K562 (cell line): Measurements from ENCODE around the gene FRMD4B. TPM values are rescaled to one million over a fixed set of nuclear protein-coding genes. Genes with fewer than 3 reads are reported as not detected.

Experiments used
- ATAC-seq: fragments of 200-7000 bp; cut with Tn5 transposase; 3 replicates; pipeline ENCODE4 v1.9.1; 2020; ENCODE audit warnings: moderate library complexity
- BruUV-seq: library from RNA; stranded (reverse); fragments of 400-500 nt; replicated peaks from 2 replicates; lab custom pipeline; 2021; lab: Mats Ljungman, UMichigan
- CTCF ChIA-PET: fragments of 300-600 bp; formaldehyde crosslinking; extraction: SDS; loops from one replicate; lab custom pipeline; 2021; ENCODE audit warnings: low intra/inter-chr PET ratio; lab: Yijun Ruan, JAX
- POLR2A ChIA-PET: fragments of 300-600, 350-650 bp; sonication (Branson Sonifier 250); formaldehyde crosslinking; extraction: SDS; loops from one replicate; lab custom pipeline; 2021; ENCODE audit warnings: antibody characterized with exemption, inconsistent platforms; lab: Yijun Ruan, JAX
- DNase-seq, 4 experiments: peaks; one replicate each; pipeline versions ENCODE4 v3.0.0 to v3.0.0-alpha.2; 2011 to 2018; ENCODE audit warnings: low spot score in 3 of 4, mixed read lengths in 3 of 4; ENCODE audit errors: extremely low read depth in 1 of 4
- FAIRE-seq: peaks from 2 replicates; lab custom pipeline; 2011; peaks lifted over from hg19 to GRCh38; lab: Jason Lieb, UNC
- H2AFZ ChIP-seq: 2 replicates; pipeline ENCODE4 v1.6.0; 2011; ENCODE audit warnings: low read depth, low read length, control low read depth, inconsistent platforms
- H3K27ac ChIP-seq: fragments of 200-600 bp; 3 replicates; pipeline ENCODE4 v1.8.0; 2011; ENCODE audit warnings: low read depth, mild to moderate bottlenecking, control low read depth, inconsistent platforms, low read length, moderate library complexity, mixed read lengths; ENCODE audit errors: extremely low read depth
- H3K27me3 ChIP-seq, 2 experiments: fragments of 300-600 bp in 1 of 2; 2 replicates in 1 of 2; 3 replicates in 1 of 2; pipeline versions ENCODE4 v1.6.0 to v1.8.0; 2011; ENCODE audit warnings: inconsistent platforms in 2 of 2, low read length in 2 of 2, mild to moderate bottlenecking in 1 of 2, mixed read lengths in 1 of 2, moderate library complexity in 1 of 2; ENCODE audit not compliant: control insufficient read depth in 2 of 2, insufficient read depth in 2 of 2
- H3K36me3 ChIP-seq: fragments of 300-600 bp; 3 replicates; pipeline ENCODE4 v1.8.0; 2011; ENCODE audit warnings: mild to moderate bottlenecking, low read length, inconsistent platforms; ENCODE audit not compliant: control insufficient read depth, insufficient read depth
- H3K4me1 ChIP-seq, 2 experiments: fragments of 200-600 bp in 1 of 2; replicated peaks in 1 of 2; 2 replicates in 1 of 2; 3 replicates in 1 of 2; pipeline versions ENCODE4 v1.5.1 to v1.8.0; 2011; ENCODE audit warnings: inconsistent platforms in 2 of 2, low read length in 2 of 2, mild to moderate bottlenecking in 1 of 2, mixed read lengths in 1 of 2, moderate library complexity in 1 of 2; ENCODE audit not compliant: control insufficient read depth in 2 of 2, insufficient read depth in 2 of 2
- H3K4me2 ChIP-seq: 2 replicates; pipeline ENCODE4 v1.6.1; 2011; ENCODE audit warnings: low read length, control low read depth, inconsistent platforms, mixed read lengths; ENCODE audit not compliant: insufficient read depth
- H3K4me3 ChIP-seq: fragments of 200-600 bp; sonication (generic), shearing (Covaris generic); 2 replicates; pipeline ENCODE4 v1.5.1; 2016; ENCODE audit warnings: control low read depth, inconsistent platforms
- H3K79me2 ChIP-seq: fragments of 200-600 bp; 3 replicates; pipeline ENCODE4 v1.8.0; 2011; ENCODE audit warnings: low read length, inconsistent platforms; ENCODE audit not compliant: control insufficient read depth, insufficient read depth
- H3K9ac ChIP-seq, 2 experiments: 2 replicates each; pipeline versions ENCODE4 v1.6.0 to v1.6.1; 2011; ENCODE audit warnings: low read depth in 2 of 2, low read length in 2 of 2, control low read depth in 1 of 2, inconsistent platforms in 1 of 2, mild to moderate bottlenecking in 1 of 2, mixed read lengths in 1 of 2; ENCODE audit not compliant: insufficient read depth in 1 of 2
- H3K9me1 ChIP-seq: one replicate; pipeline ENCODE4 v1.6.0; 2011; ENCODE audit warnings: inconsistent platforms, mild to moderate bottlenecking, low read length, moderate library complexity; ENCODE audit not compliant: control insufficient read depth, insufficient read depth
- H3K9me3 ChIP-seq: replicated peaks from 2 replicates; pipeline ENCODE4 v1.5.1; 2011; ENCODE audit warnings: low read depth, low read length, inconsistent platforms; ENCODE audit not compliant: control insufficient read depth, insufficient read depth
- H4K20me1 ChIP-seq: replicated peaks from 2 replicates; pipeline ENCODE4 v1.6.1; 2011; ENCODE audit warnings: low read length, inconsistent platforms, mixed read lengths; ENCODE audit not compliant: control insufficient read depth, insufficient read depth
- CBX5 ChIP-seq: IDR thresholded peaks from 2 replicates; pipeline ENCODE4 v1.6.1; 2014; ENCODE audit warnings: low read depth, borderline replicate concordance
- CREB5 ChIP-seq: fragments of 250-450 bp; sonication (Bioruptor Pico); IDR thresholded peaks from 2 replicates; pipeline ENCODE4 v1.5.0; 2020; ENCODE audit warnings: mild to moderate bottlenecking
- HEY1 ChIP-seq: fragments of 250-450 bp; sonication (Bioruptor Pico); IDR thresholded peaks from 2 replicates; pipeline ENCODE4 v1.5.0; 2020; ENCODE audit warnings: mild to moderate bottlenecking, moderate library complexity, borderline replicate concordance
- ZC3H11A ChIP-seq: IDR thresholded peaks from 2 replicates; pipeline ENCODE4 v1.6.1; 2012; ENCODE audit warnings: low read depth, low read length, improper control_type of control experiment
- ZNF408 ChIP-seq: fragments of 250-450 bp; sonication (Bioruptor Pico); IDR thresholded peaks from 2 replicates; pipeline ENCODE4 v1.4.0; 2020; ENCODE audit warnings: low read depth, mild to moderate bottlenecking, moderate library complexity
- WGBS: fragments of 100-300 bp; shearing (Covaris generic); methylation state at CpG from one replicate; pipeline ENCODE4 v1.1.6; 2016; ENCODE audit warnings: low coverage, mixed read lengths; ENCODE audit not compliant: insufficient coverage; ENCODE audit errors: missing lambda C conversion rate; 5-methylcytosine and 5-hydroxymethylcytosine counted together
- in situ Hi-C: fragments of 300-500 bp; cut with MboI; formaldehyde crosslinking; loops from 4 replicates; pipeline ENCODE4 v1.15.0; 2018; ENCODE audit warnings: inconsistent platforms, mixed read lengths
- intact Hi-C: fragments of 100-400 bp; cut with micrococcal nuclease; formaldehyde crosslinking; loops from 2 replicates; pipeline ENCODE4 v1.14.2; 2022
- polyA plus RNA-seq, 8 experiments: library from polyadenylated mRNA; depleted of rRNA in 4 of 8; stranded (reverse) in 5 of 8; unstranded in 3 of 8; fragments of >200 nt; fragmentation: Nextera tagmentation in 2 of 8; fragmentation: Illumina TruSeq in 1 of 8; extraction: Ambion mirVana in 2 of 8; extraction: Trizol in 1 of 8; gene quantifications; 2 replicates each; pipeline versions ENCODE4 v1.2.1 to v1.2.3, GENCODE V29; 2011 to 2014; ENCODE audit warnings: inconsistent platforms in 1 of 8, missing spikeins in 1 of 8
- total RNA-seq, 7 experiments: library from RNA; depleted of rRNA in 6 of 7; stranded (reverse); fragments of >200 nt in 6 of 7; fragmentation: Illumina TruSeq in 2 of 7; extraction: Trizol in 2 of 7; gene quantifications; 2 replicates each; pipeline versions ENCODE4 v1.2.1 to v1.2.3, GENCODE V29; 2011 to 2021; ENCODE audit warnings: low replicate concordance in 1 of 7
- TF ChIP-seq, protein P1 (sequence below): fragments of 450-650 bp; formaldehyde crosslinking; conservative IDR thresholded peaks from 2 replicates; pipeline ENCODE4 v1.4.0; 2022; ENCODE audit warnings: mild to moderate bottlenecking, missing genetic modification characterization

The FRMD4B gene
- total and polyA plus RNA-seq, 9 of the 15 experiments (the other 6 are each of a cell fraction or from before 2014, with no cell fraction given): 0.03 to 0.09 (median 0.04) TPM; not detected in 3

DNA sequence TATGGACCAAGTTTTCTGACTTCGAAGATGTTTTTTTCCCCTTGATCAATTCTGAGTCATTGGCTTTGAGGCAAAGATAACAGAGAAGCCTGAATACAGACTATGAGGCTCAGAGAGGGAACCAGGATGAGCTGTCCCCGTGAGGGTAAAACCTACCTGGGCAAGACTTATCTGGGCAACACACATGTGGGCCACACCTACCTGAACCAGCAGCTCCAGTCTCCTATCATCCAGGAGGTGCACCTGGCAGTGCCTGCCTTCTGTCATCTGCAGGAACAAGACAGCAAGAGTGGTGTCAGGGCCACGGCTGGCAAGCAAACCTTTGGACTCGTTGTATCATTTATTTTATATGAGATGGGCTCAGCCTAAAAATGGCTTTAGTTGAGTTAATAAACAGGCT is 72.6 kb downstream of the FRMD4B start:
- Histone ChIP-seq H3K27ac (no peak overlapping the region), H3K9ac (no peak overlapping the region), H3K9me1 (no peaks in the 10 kb centered on the region), H3K9me3 (no peaks in the 10 kb centered on the region), H3K79me2 (no peaks in the 10 kb centered on the region), H3K4me2 (no peak overlapping the region), H4K20me1 (no peaks in the 10 kb centered on the region), H3K27me3 (no peaks in the 10 kb centered on the region), H3K4me1 (no peaks in the 10 kb centered on the region), H2AFZ (no peak overlapping the region), H3K4me3 (no peak overlapping the region), H3K36me3 (no peaks in the 10 kb centered on the region)
- in situ Hi-C loops: no loop called here
- CTCF ChIA-PET: no interaction called here
- no peak for ATAC-seq
- POLR2A ChIA-PET: interaction anchor here (0.7 kb wide), 1 partner anchor 266 kb away, joined by 3 read pairs; no protein-coding TSS in a partner anchor
- intact Hi-C loops: no loop called here
- FAIRE-seq: no peak
- DNase-seq: no peak
- TF ChIP-seq HEY1 (CRISPR knock-in tag) (no peak), CREB5 (CRISPR knock-in tag) (no peak), CBX5 (no peak), ZC3H11A (no peak), ZNF408 (CRISPR knock-in tag) (no peak)
- TF ChIP-seq, protein P1, sequence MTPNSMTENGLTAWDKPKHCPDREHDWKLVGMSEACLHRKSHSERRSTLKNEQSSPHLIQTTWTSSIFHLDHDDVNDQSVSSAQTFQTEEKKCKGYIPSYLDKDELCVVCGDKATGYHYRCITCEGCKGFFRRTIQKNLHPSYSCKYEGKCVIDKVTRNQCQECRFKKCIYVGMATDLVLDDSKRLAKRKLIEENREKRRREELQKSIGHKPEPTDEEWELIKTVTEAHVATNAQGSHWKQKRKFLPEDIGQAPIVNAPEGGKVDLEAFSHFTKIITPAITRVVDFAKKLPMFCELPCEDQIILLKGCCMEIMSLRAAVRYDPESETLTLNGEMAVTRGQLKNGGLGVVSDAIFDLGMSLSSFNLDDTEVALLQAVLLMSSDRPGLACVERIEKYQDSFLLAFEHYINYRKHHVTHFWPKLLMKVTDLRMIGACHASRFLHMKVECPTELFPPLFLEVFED (CRISPR knock-in tag): no peak
- no TSS peak for BruUV-seq
- 0% methylated on average over 4 of the region's 4 CpGs for WGBS
